ENCODE measurements around the gene FKBP15.
"Not testable (repeated sequence)": the region's sequence is repeated elsewhere in the genome, so short reads cannot be mapped to it uniquely, and the experiment has no call there.

FKBP15 gene

GRCh38 chr9:113150670-113151611 lies 70.1 kb downstream of the FKBP15 start, which contains the start of gene SLC31A2:
Gene SLC31A2, plus strand, starts transcription at chr9:113151007. Its CDS starts 68 bp downstream, at chr9:113151075.
- DNase-seq: peak; percentile 22 to 93 (median 83)

DNA sequence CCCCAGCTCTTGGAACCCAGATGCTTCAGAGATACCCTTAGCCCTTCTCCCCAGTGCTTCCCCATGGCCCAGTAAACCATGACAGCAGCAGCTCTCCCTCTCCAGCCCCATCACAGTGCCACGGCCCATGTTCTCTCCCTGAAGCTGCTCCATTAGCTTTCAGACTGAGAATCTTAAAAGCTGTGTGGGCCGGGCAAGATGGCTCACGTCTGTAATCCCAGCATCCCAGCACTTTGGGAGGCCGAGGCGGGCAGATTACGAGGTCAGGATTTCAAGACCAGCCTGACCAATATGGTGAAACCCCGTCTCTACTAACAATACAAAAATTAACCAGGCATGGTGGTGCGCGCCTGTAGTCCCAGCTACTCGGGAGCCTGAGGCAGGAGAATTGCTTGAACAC lies 71.5 kb downstream of the FKBP15 start:
- DNase-seq: not testable (repeated sequence)

GRCh38 chr9:113148781-113149510 lies 72.1 kb downstream of the FKBP15 start:
- DNase-seq: no peak

- no peak for DNase-seq
Observed at GRCh38 chr9:113148372-113148705, 72.7 kb downstream of the FKBP15 start.

- no peak for DNase-seq
Observed at GRCh38 chr9:113143432-113144227, 77.4 kb downstream of the FKBP15 start.

GRCh38 chr9:113140896-113141295 lies 80.2 kb downstream of the FKBP15 start:
- not testable (repeated sequence) for DNase-seq

- DNase-seq: peak in 3 of 58 donors; percentile 13 to 42 (median 36)
Observed at GRCh38 chr9:113139953-113140352, 81.1 kb downstream of the FKBP15 start.

DNA sequence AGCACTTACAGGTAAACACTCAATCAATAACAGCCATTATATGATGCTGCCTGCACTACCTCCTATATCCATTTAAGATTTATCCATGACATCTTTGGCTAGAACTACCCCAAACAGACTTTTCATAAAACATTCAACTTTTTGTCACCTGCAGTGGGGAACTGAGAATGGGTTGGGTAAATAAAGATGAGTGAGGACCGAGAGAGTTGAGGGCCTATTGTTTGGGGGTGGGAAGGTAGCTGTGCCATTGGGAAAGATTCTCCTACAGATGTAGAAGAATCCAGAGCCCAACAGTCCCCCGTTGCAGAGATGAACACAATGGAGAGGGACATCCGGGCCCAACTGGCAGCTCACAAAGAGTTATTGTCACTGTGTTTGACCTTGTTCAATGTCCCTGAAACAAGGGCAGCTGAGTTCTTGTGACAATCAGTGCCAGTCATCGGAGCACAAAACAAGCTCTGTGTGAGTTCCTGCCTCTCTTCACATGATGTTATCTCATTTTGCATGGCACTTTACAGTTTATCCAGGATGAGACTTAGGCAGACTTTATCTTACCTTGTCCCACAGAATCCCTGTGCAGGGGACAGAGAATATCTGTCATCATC lies 81.8 kb downstream of the FKBP15 start:
- peak in 51 of 58 donors; percentile 16 to 93 (median 73) for DNase-seq

GRCh38 chr9:113138760-113139159 lies 82.3 kb downstream of the FKBP15 start:
- DNase-seq: no peak

DNA sequence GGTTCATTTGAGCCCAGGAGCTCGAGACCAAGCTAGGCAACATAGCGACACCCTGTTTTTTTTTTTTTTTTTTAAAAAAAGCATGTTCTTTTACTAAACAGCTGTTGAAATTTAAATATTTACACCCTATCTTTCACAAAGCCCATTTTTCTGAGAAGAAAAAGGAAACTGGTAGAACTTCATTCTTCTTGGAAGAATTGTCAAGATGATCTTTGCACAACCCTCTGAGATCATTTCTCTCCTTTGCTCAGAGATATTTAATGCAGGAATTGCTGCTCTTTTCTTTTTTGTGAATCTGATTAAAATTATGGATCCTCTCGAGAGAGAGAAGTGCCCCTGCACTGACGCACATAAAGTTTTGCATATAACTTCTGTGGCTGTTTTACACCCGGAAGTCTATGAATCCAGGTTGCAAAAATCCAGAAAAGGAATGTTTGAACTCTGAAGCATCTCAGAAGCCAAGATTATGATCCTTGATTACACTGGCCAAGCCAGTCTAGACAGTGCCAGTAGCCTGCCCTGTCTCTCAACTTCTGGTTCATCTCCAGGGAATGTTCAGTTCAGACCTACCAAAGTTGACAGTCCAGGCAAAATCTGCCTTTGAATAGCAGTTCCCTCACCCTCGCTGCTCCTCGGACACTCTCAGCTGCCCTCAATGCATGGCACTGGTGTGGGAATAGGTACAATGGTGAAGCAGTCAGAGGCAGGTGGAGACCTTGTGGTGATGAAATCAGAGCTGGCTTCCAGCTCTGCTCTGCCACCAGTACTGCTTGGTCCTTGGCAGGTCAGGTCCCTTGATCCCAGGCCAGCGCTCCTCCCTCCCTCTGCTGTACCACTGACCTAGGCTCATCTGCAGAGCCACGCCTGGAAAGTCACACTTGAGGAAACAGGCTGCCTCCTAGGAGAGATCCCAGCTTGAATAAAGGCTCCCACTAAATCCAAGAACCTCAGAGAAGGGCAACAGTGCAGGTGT lies 83.6 kb downstream of the FKBP15 start:
- peak in 2 of 58 donors; percentile 11 to 31 for DNase-seq

GRCh38 chr9:113131689-113132151 lies 89.4 kb downstream of the FKBP15 start:
- DNase-seq: peak in 6 of 58 donors; percentile 16 to 62 (median 33)

GRCh38 chr9:113129884-113130283 lies 91.2 kb downstream of the FKBP15 start:
- DNase-seq: no peak

GRCh38 chr9:113129466-113129865 lies 91.6 kb downstream of the FKBP15 start:
- no peak for DNase-seq

DNA sequence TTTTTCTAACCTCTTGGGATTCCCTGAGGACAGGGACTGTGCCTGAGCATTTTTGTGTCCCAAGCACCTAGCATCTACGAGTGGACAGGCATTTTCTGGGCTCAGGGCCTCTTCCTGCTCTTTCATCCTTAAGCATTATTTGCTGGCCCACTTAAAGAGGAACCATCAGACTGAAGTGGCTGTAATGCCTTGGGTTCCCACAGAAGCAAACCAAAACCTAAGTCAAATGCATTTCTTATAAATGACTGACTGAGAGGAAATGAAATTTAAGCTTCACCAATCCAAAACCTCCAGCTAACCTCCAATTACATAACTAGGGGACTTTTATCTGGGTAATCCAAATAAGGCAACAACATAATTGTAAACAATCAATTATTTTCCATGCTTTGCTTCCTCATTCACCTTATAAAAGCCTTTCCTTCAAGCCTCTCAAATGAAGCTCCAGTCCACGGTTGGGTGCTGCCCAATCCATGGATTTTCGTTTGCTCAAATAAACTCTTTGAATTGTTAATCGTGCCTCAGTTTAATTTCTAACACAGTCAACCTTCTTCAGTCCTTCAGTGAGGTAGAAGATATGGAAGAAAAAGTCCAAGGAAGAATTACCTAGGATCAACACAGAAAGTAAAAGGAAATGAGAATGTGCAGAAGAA lies 95.6 kb downstream of the FKBP15 start:
- DNase-seq: no peak

- DNase-seq: not testable (repeated sequence)
Observed at GRCh38 chr9:113118829-113119228, 102.2 kb downstream of the FKBP15 start.

Measured in anterior cingulate cortex (tissue), 58 donors.